Uterus (tissue), 4 donors: ENCODE data around the gene IFNLR1. TPM values are rescaled to one million over a fixed set of nuclear protein-coding genes. Genes with fewer than 3 reads are reported as not detected.
A peak's percentile ranks its signal among the peaks of the same experiment; 100 is the strongest.

Experiments used
- DNase-seq, 2 donors: peaks; one replicate each; pipeline ENCODE4 v3.0.0-alpha.2; 2019 to 2020
- H3K27ac ChIP-seq, 2 donors: fragments of 200-600 bp; sonication (generic); 1 replicate in 1 of 2; 2 replicates in 1 of 2; pipeline ENCODE4 v1.5.1; 2016 to 2018
- H3K27me3 ChIP-seq, 2 donors: fragments of 200-600 bp; sonication (generic); one replicate each; pipeline ENCODE4 v1.5.1; 2018 to 2019; ENCODE audit warnings: control low read depth in 1 of 2
- H3K36me3 ChIP-seq, 2 donors: fragments of 200-600 bp; sonication (generic); one replicate each; pipeline ENCODE4 v1.5.1; 2019; ENCODE audit warnings: control low read depth in 1 of 2
- H3K4me1 ChIP-seq, 2 donors: fragments of 200-600 bp; sonication (generic); one replicate each; pipeline ENCODE4 v1.5.1; 2018 to 2019; ENCODE audit warnings: control low read depth in 1 of 2
- H3K4me3 ChIP-seq, 2 donors: fragments of 200-600 bp; sonication (generic); 1 replicate in 1 of 2; 2 replicates in 1 of 2; pipeline ENCODE4 v1.5.1; 2018 to 2019; ENCODE audit warnings: mild to moderate bottlenecking in 1 of 2
- H3K9me3 ChIP-seq, 2 donors: fragments of 200-600 bp; sonication (generic); one replicate each; pipeline ENCODE4 v1.5.1; 2019; ENCODE audit warnings: control low read depth in 1 of 2
- CTCF ChIP-seq, 4 experiments: fragments of 200-600 bp in 2 of 4; fragments of 450-650 bp in 2 of 4; sonication (generic) in 2 of 4; IDR thresholded peaks; one replicate each; pipeline ENCODE4 v1.5.1; 2016 to 2019; ENCODE audit warnings: antibody characterized with exemption in 4 of 4, mild to moderate bottlenecking in 2 of 4, moderate library complexity in 1 of 4
- POLR2A ChIP-seq, 2 donors: fragments of 450-650 bp; IDR thresholded peaks; one replicate each; pipeline ENCODE4 v1.6.1; 2016; ENCODE audit warnings: antibody characterized with exemption in 2 of 2, mild to moderate bottlenecking in 1 of 2, moderate library complexity in 1 of 2
- intact Hi-C: fragments of 100-400 bp; cut with DNase I; formaldehyde crosslinking; loops from one replicate; pipeline ENCODE4 v1.15.1; 2023; ENCODE audit warnings: low total_unique reads
- total RNA-seq, 4 donors: library from RNA; depleted of rRNA in 3 of 4; stranded (reverse); fragments of >200 nt in 3 of 4; gene quantifications; one replicate each; pipeline versions ENCODE4 v1.1.0 to v1.2.4, GENCODE V29; 2014 to 2023
- donor health status: DM: yes; HTN: yes; CAD: no.

The IFNLR1 gene
- 1 to 10 TPM in 2 of 4 donors, under 1 TPM in 1, not detected in 1; 0.29 to 2.6 (median 1.3) TPM for total RNA-seq

GRCh38 chr1:24186993-24187790 lies at the start of gene IFNLR1:
Gene IFNLR1 (minus strand): TSS chr1:24187289. CDS start chr1:24187248, 41 bp downstream.
- H3K4me3 ChIP-seq: peak within 1 kb of the TSS; percentile 38 to 46
- no peaks in the 10 kb centered on the region for H3K4me1 ChIP-seq
- intact Hi-C loops: no loop called here
- no peaks in the 10 kb centered on the region for H3K9me3 ChIP-seq
- DNase-seq: peak in 1 of 2 donors; percentile 33
- peak within 1 kb of the TSS; percentile 6 to 58 for H3K27ac ChIP-seq
- TF ChIP-seq POLR2A (IDR thresholded peaks at IDR 0.05): no peak
- TF ChIP-seq CTCF (IDR thresholded peaks at IDR 0.05): no peak
- no peaks in the 10 kb centered on the region for H3K27me3 ChIP-seq
- H3K36me3 ChIP-seq: no peaks in the 10 kb centered on the region

GRCh38 chr1:24235921-24236788 lies 49.1 kb upstream of the IFNLR1 start:
- Histone ChIP-seq H3K36me3 (no peaks in the 10 kb centered on the region), H3K27ac (peak overlapping the region in 1 of 2 donors; percentile 72), H3K4me3 (no peak overlapping the region), H3K9me3 (no peaks in the 10 kb centered on the region), H3K27me3 (no peaks in the 10 kb centered on the region), H3K4me1 (no peaks in the 10 kb centered on the region)
- DNase-seq: peak; percentile 16 to 33
- intact Hi-C loops: no loop called here
- TF ChIP-seq CTCF (IDR thresholded peaks at IDR 0.05) (no peak), POLR2A (IDR thresholded peaks at IDR 0.05) (no peak)

GRCh38 chr1:24233684-24234600 lies 46.9 kb upstream of the IFNLR1 start:
- intact Hi-C loops: no loop called here
- TF ChIP-seq CTCF (IDR thresholded peaks at IDR 0.05): no peak
- no peak for TF ChIP-seq POLR2A (IDR thresholded peaks at IDR 0.05)
- no peaks in the 10 kb centered on the region for H3K27me3 ChIP-seq

GRCh38 chr1:24231701-24232100 lies 44.6 kb upstream of the IFNLR1 start:
- intact Hi-C loops: no loop called here
- no peak for DNase-seq

More at GRCh38 chr1:24233684-24234600, 46.9 kb upstream of the IFNLR1 start:
- Histone ChIP-seq H3K27ac (no peak overlapping the region), H3K4me1 (no peaks in the 10 kb centered on the region), H3K9me3 (no peaks in the 10 kb centered on the region), H3K36me3 (no peaks in the 10 kb centered on the region), H3K4me3 (no peak overlapping the region)
- no peak for DNase-seq

More at GRCh38 chr1:24231701-24232100, 44.6 kb upstream of the IFNLR1 start:
- no peak overlapping the region for H3K27ac ChIP-seq
- no peak for TF ChIP-seq CTCF (IDR thresholded peaks at IDR 0.05)
- no peak for TF ChIP-seq POLR2A (IDR thresholded peaks at IDR 0.05)
- H3K4me1 ChIP-seq: no peaks in the 10 kb centered on the region
- H3K36me3 ChIP-seq: no peaks in the 10 kb centered on the region
- H3K27me3 ChIP-seq: no peaks in the 10 kb centered on the region
- H3K4me3 ChIP-seq: no peak overlapping the region
- no peaks in the 10 kb centered on the region for H3K9me3 ChIP-seq
